Activated naive CD8-positive, alpha-beta T cell (primary cell): Measurements from ENCODE around the gene CD44.
"Not testable (repeated sequence)": the region's sequence is repeated elsewhere in the genome, so short reads cannot be mapped to it uniquely, and the experiment has no call there.

ENCODE experiments used
- H3K27ac Mint-ChIP-seq: one replicate; pipeline ENCODE4 v1.8.0; 2021; ENCODE audit warnings: mixed read lengths
- H3K27me3 Mint-ChIP-seq: one replicate; pipeline ENCODE4 v1.8.0; 2021; ENCODE audit warnings: mixed read lengths
- H3K36me3 Mint-ChIP-seq: one replicate; pipeline ENCODE4 v1.8.0; 2021; ENCODE audit warnings: mixed read lengths
- H3K4me1 Mint-ChIP-seq: one replicate; pipeline ENCODE4 v1.8.0; 2021; ENCODE audit warnings: low read depth, mixed read lengths
- H3K4me3 Mint-ChIP-seq: one replicate; pipeline ENCODE4 v1.8.0; 2021; ENCODE audit warnings: mild to moderate bottlenecking, mixed read lengths
- H3K9me3 Mint-ChIP-seq: one replicate; pipeline ENCODE4 v1.8.0; 2021; ENCODE audit warnings: low read depth, mixed read lengths

Gene CD44

GRCh38 chr11:35106595-35106994 lies 32.4 kb upstream of the CD44 start:
- H3K27ac Mint-ChIP-seq: peak overlapping the region; percentile 41
- peaks cover 2% of the 10 kb centered on the region for H3K36me3 Mint-ChIP-seq

GRCh38 chr11:35107861-35108260 lies 31.1 kb upstream of the CD44 start:
- no peak overlapping the region for H3K4me3 Mint-ChIP-seq
- H3K4me1 Mint-ChIP-seq: peaks cover 67% of the 10 kb centered on the region
- peaks cover 5% of the 10 kb centered on the region for H3K9me3 Mint-ChIP-seq

More at GRCh38 chr11:35106595-35106994, 32.4 kb upstream of the CD44 start:
- peaks cover 5% of the 10 kb centered on the region for H3K9me3 Mint-ChIP-seq
- peaks cover 61% of the 10 kb centered on the region for H3K4me1 Mint-ChIP-seq
- no peaks in the 10 kb centered on the region for H3K27me3 Mint-ChIP-seq
- H3K4me3 Mint-ChIP-seq: peak overlapping the region; percentile 62

GRCh38 chr11:35108336-35108735 lies 30.6 kb upstream of the CD44 start:
- not testable (repeated sequence) for H3K9me3 Mint-ChIP-seq, H3K27me3 Mint-ChIP-seq, H3K4me3 Mint-ChIP-seq, H3K36me3 Mint-ChIP-seq
- Mint-ChIP-seq H3K4me1 (peaks cover 67% of the 10 kb centered on the region), H3K27ac (peak overlapping the region; percentile 13)

More at GRCh38 chr11:35107861-35108260, 31.1 kb upstream of the CD44 start:
- peaks cover 2% of the 10 kb centered on the region for H3K36me3 Mint-ChIP-seq
- no peak overlapping the region for H3K27ac Mint-ChIP-seq
- no peaks in the 10 kb centered on the region for H3K27me3 Mint-ChIP-seq

GRCh38 chr11:35109041-35109440 lies 29.9 kb upstream of the CD44 start:
- peaks cover 5% of the 10 kb centered on the region for H3K9me3 Mint-ChIP-seq
- no peak overlapping the region for H3K4me3 Mint-ChIP-seq
- H3K27me3 Mint-ChIP-seq: no peaks in the 10 kb centered on the region
- peaks cover 2% of the 10 kb centered on the region for H3K36me3 Mint-ChIP-seq
- H3K27ac Mint-ChIP-seq: peak overlapping the region; percentile 41
- H3K4me1 Mint-ChIP-seq: peaks cover 67% of the 10 kb centered on the region

GRCh38 chr11:35109827-35110226 lies 29.1 kb upstream of the CD44 start:
- H3K9me3 Mint-ChIP-seq: peaks cover 5% of the 10 kb centered on the region
- peaks cover 67% of the 10 kb centered on the region for H3K4me1 Mint-ChIP-seq
- H3K4me3 Mint-ChIP-seq: no peak overlapping the region
- H3K36me3 Mint-ChIP-seq: peaks cover 2% of the 10 kb centered on the region
- H3K27me3 Mint-ChIP-seq: no peaks in the 10 kb centered on the region
- no peak overlapping the region for H3K27ac Mint-ChIP-seq

DNA sequence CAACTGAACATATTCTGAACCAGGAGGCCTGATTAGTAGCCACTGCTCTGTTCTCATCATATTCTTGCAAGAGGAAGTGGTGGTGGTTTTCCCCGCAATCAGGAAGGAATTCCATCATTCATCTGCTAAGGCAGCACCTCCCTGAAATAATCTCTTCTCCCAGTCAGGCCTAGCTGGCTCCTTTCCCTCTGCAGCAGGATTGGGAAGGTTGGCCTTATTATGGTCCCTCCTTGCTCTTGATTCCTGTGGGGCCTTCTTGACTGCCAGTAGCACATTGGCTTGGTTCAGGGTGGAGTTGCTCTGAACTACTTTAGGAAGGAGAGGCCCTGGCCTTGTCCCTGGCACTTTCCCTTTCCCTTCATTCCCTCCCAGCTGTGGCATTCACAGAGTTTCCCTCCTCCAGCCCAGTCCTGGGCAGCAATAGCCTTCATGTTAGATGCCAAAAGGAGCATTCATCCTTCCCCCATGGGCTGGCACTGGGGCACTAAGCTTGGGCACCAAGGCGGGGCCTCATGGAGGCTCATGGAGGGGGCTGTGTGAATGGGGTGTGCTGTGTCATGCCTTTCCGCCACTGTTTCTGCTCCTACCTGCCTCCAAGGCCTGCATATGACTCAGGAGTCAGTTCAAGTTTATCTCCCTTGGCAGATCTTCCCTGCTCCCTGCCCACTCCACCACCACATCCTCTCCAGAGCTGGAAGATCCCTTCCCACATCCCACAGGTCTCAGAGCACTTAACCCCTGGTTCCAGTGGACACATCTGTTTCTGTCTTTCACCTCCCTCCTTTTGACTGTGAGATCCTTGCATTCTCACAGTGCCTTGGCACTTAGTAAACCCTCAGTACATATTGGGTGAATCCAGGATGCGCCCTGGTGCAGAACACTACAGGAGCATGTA lies 27.6 kb upstream of the CD44 start:
- Mint-ChIP-seq H3K27ac (no peak overlapping the region), H3K36me3 (peaks cover 2% of the 10 kb centered on the region), H3K4me3 (no peak overlapping the region), H3K4me1 (peaks cover 54% of the 10 kb centered on the region), H3K9me3 (peaks cover 5% of the 10 kb centered on the region), H3K27me3 (no peaks in the 10 kb centered on the region)

GRCh38 chr11:35112056-35112845 lies 26.7 kb upstream of the CD44 start:
- H3K4me3 Mint-ChIP-seq: no peak overlapping the region
- no peaks in the 10 kb centered on the region for H3K27me3 Mint-ChIP-seq
- peaks cover 46% of the 10 kb centered on the region for H3K4me1 Mint-ChIP-seq
- peaks cover 5% of the 10 kb centered on the region for H3K9me3 Mint-ChIP-seq
- no peak overlapping the region for H3K27ac Mint-ChIP-seq
- peaks cover 2% of the 10 kb centered on the region for H3K36me3 Mint-ChIP-seq

- no peak overlapping the region for H3K4me3 Mint-ChIP-seq
- peaks cover 2% of the 10 kb centered on the region for H3K36me3 Mint-ChIP-seq
- peaks cover 41% of the 10 kb centered on the region for H3K4me1 Mint-ChIP-seq
- no peaks in the 10 kb centered on the region for H3K27me3 Mint-ChIP-seq
- no peak overlapping the region for H3K27ac Mint-ChIP-seq
- peaks cover 5% of the 10 kb centered on the region for H3K9me3 Mint-ChIP-seq
Observed at GRCh38 chr11:35112846-35113105, 26.2 kb upstream of the CD44 start.

DNA sequence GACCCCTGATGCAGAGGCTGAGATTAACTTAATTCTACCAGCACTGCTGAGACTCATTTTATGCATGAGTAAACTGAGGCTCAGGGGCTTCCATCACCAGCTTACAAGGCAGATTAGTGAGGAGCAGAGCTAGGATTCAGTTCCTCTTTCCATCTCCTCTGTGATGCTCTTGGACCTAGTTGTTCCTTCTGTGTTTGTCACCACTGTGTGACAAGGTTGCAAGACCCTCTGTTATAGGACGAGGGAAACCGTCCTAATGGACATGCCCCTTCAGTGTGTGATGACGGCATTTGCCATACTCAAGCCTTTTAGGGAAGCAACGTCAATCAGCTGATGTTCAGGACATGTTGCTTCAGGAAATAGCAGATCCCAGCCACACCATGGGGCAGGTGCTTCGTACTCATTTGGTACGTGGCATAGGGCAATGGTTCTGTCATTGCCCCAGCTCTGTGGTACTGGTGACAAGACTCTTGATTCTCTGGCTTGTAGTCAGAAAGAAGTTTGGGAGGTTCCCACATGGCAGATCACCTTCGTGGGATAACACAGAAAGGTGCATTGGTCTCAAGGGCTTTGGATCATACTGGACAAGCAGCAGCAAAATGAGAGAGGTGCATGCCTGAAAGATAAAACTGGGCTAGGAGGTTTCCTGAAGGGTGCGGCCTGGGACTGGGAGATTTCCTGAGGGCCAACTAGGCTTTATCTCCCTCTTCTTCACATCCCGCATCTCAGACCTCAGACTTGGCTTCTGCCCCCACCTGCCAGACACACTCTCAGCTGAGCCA lies 23.9 kb upstream of the CD44 start:
- Mint-ChIP-seq H3K27me3 (no peaks in the 10 kb centered on the region), H3K27ac (no peak overlapping the region), H3K4me1 (peaks cover 22% of the 10 kb centered on the region), H3K9me3 (no peaks in the 10 kb centered on the region), H3K36me3 (peaks cover 2% of the 10 kb centered on the region), H3K4me3 (no peak overlapping the region)

GRCh38 chr11:35115688-35116030 lies 23.3 kb upstream of the CD44 start:
- Mint-ChIP-seq H3K9me3 (no peaks in the 10 kb centered on the region), H3K27ac (no peak overlapping the region), H3K27me3 (no peaks in the 10 kb centered on the region), H3K4me1 (peaks cover 19% of the 10 kb centered on the region), H3K36me3 (peaks cover 2% of the 10 kb centered on the region), H3K4me3 (no peak overlapping the region)

GRCh38 chr11:35116245-35116644 lies 22.7 kb upstream of the CD44 start:
- Mint-ChIP-seq H3K9me3 (no peaks in the 10 kb centered on the region), H3K27ac (no peak overlapping the region), H3K4me3 (no peak overlapping the region), H3K4me1 (peaks cover 16% of the 10 kb centered on the region), H3K27me3 (no peaks in the 10 kb centered on the region), H3K36me3 (peaks cover 2% of the 10 kb centered on the region)

GRCh38 chr11:35116762-35117640 lies 22.0 kb upstream of the CD44 start:
- Mint-ChIP-seq H3K27me3 (no peaks in the 10 kb centered on the region), H3K36me3 (peaks cover 2% of the 10 kb centered on the region), H3K4me1 (peaks cover 16% of the 10 kb centered on the region), H3K9me3 (no peaks in the 10 kb centered on the region), H3K4me3 (no peak overlapping the region), H3K27ac (no peak overlapping the region)

GRCh38 chr11:35118906-35119305 lies 20.1 kb upstream of the CD44 start:
- Mint-ChIP-seq H3K27ac (no peak overlapping the region), H3K27me3 (no peaks in the 10 kb centered on the region), H3K4me1 (peaks cover 28% of the 10 kb centered on the region), H3K9me3 (no peaks in the 10 kb centered on the region), H3K4me3 (no peak overlapping the region), H3K36me3 (peaks cover 2% of the 10 kb centered on the region)

DNA sequence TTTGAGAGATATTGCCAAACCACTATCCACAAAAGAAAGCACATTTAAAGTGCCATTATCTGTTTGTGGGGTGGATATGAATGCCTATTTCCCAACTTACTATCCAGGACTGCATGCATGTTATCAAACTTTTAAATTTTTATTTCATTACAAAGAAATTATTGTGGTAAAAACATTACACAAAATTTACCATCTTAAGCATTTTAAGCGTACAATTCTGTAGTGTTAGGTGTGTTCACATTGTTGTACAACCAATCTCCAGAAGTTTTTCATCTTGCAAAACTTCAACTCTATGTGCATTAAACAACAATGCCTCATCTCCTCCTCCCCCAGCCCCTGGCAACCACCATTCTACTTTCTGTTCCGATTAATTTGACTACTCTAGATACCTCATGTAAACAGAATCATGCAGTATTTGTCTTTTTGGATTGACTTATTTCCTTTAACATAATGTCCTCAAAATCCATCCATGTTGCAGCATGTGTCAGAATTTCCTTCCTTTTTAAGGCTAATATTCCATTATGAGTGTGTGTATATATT lies 17.6 kb upstream of the CD44 start:
- H3K27me3 Mint-ChIP-seq: no peaks in the 10 kb centered on the region
- no peaks in the 10 kb centered on the region for H3K9me3 Mint-ChIP-seq
- H3K4me3 Mint-ChIP-seq: peak overlapping the region; percentile 41
- H3K27ac Mint-ChIP-seq: no peak overlapping the region
- H3K36me3 Mint-ChIP-seq: peaks cover 2% of the 10 kb centered on the region
- peaks cover 44% of the 10 kb centered on the region for H3K4me1 Mint-ChIP-seq
